Pulmonary artery endothelial cell (primary cell): ENCODE data around the gene SEC16A. TPM values are rescaled to one million over a fixed set of nuclear protein-coding genes. Genes with fewer than 3 reads are reported as not detected.

Source experiments
- DNase-seq: peaks from one replicate; pipeline ENCODE4 v3.0.0-alpha.2; 2011; ENCODE audit warnings: low read depth, low spot score
- total RNA-seq: library from RNA; depleted of rRNA; stranded (reverse); fragments of >200 nt; gene quantifications from 2 replicates; pipeline ENCODE4 v1.2.3, GENCODE V29; 2014

Gene SEC16A
- total RNA-seq, 1 donor from 2014 or later = 18.8 TPM

DNA sequence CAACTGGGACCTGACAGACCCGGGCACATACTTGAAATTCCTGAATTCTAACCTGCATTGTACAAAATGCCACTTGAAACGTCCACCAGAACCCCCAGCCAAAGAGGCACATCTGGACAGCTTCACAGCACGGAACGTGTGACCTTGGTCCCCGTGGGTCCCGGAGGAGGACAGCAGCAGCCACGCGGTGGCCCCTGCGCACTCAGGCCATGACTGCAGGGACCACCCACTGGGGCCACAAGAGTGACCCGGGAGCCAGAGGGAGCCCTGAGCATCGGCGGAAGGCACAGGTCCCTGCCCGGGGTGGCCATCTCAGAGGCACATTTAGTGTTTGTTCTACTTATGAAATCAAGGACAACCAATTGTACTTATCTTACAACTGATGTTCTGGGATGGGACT is 80.8 kb downstream of the SEC16A start:
- no peak for DNase-seq

DNA sequence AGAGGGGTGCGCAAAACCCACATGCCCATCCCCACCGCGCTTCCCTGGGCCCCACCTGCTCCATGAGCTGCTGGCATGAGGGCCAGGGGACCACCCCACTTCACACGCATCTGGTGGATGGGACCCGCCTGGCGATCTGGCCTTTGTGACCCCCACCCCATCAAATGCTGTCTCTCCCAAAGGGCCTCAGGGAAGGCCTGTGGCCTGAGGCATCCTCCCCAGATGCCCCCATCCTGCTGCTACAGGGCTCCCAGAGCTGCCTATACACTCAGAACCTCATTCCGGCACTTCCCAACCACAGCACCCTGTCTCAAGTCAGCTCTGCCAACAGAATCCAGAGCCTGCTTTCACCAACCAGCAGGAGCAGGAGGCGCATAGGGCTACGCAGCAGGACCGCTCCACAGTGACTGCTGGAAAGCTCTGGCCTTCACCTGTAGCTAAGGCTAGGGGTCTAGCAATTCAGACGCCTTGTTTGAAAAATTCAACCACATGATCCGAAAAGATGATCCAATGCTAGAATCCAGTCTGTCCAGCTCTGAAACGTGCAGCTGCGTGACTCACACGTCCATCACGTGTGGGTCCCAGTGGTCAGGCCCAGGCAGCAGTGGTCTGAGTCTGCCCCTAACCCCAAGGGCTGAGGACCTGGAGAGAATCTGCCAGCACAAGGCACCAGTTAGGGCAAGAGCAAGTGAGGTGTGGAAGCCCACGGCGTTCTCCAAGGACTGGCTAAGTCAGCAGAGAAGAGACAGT is 81.5 kb downstream of the SEC16A start:
- no peak for DNase-seq

DNA sequence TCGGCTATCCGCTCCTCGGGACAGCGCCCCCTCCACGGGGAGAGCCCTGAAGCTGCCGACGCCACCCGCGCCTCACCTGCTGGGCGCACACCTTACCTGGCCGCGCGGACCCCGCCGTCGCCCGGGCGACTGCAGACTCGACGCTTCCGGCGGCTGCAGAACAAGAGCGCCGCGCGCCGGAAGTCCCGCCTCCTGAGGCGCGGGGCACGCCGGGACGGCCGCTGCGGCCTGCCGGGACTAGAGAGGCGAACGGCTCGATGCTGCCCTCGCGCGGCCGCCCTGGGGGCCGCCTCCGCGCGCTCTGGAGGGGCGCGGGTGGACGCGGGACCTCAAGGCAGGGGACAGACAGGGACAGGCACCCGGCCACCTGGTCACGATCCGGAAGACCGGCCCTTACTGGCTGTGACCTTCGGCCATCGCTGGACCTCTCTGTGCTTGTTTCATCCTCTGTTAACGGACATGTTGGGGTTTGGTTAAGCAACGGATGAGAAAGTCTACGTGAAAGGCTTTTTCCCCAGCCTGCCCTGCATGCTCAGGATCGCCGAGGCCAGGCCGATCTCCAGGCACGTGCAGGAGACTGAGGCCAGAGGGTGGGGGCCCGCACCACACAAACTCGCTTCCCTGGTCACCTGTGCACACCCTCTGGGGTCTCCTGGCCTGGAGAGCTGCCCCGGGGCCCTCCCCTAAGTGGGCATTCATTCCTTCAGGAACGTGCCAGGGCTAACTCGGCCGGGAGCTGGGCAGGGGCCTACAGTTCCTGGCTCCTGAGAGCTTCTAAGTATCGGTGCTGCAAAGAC is 82.6 kb downstream of the SEC16A start, which contains the start of gene SNAPC4:
SNAPC4 (minus strand) TSS at position 133 of the 797 bp plus-strand sequence. CDS start 1,742 bp downstream, outside the sequence.
- peak; percentile 48 for DNase-seq

DNA sequence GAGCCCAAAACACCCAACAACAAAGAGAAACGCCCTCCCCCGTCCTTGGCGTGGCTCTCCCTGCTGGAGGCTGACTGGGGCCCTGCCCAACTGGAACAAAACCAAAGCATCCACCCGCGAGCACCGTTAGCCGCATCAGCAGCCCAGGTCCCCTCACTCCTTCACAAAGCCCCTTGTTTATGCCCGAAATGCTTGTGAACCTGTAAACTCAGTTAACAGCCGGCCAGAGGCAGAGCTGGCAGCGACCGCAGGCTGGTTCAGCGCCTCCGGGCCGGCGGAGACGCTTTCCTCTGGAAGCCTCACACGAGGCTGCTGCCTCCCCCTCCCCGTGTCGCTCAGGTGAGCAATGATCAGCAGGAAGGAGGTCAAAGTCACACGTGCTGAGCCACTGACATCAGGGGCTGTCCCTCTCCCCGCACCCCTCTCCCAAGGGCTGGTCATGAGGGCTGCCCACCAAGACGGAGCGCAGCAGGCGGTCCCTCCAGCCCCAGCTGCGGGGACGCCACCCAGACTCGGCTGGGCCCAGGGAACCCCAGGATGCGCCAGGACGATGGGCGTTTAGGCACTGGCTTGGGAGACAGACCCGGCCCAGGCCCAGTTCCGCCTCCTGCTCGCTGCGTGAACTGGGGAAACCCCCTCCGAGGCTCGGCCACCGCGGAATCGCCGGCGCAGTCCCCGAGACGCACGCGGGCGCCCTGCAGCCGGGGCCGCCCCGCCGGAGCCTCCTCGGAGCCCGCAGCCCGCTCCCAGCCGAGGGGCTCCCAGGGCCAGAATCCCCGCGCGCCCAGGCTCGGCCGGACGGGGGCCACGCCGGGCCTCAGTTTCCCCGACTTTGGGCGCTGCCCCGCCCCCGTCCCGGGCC is 83.4 kb downstream of the SEC16A start:
- no peak for DNase-seq

DNA sequence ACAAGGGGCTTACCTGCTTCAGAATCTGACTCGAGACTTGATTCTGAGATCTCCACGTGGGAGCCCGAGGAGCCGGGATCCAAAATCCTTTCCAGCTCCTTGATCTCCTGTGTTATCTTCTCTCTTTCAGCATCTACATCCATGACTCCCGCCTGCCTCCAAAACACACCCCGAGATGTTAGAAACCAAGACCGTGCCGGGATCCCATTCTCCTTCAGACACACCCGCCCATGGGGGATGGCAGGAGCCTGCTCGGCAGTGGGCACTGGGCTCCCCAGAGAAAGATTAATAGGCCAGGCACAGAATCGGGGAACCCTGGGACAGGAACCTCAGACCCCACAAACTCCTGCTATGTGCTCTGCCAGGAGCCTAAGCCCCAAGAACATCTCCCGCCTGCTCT is 84.6 kb downstream of the SEC16A start:
- DNase-seq = no peak

DNA sequence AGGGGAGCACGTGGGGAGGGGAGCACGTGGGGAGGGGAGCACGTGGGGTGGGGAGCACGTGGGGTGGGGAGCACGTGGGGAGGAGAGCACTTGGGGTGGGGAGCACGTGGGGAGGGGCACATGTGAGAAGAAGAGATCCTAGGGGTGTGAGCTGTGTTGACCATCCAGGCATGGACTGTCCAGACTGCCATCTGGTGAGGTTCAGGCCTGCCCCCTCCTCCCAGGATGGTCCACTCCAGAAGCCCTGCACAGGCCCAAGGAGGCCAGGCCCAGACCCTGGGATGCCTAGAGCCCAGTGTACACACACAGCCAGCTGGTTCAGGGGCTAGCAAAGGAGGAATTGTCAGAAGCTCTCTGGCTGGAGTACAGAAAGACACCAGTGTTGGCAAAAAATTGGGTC is 85.2 kb downstream of the SEC16A start:
- no peak for DNase-seq

DNA sequence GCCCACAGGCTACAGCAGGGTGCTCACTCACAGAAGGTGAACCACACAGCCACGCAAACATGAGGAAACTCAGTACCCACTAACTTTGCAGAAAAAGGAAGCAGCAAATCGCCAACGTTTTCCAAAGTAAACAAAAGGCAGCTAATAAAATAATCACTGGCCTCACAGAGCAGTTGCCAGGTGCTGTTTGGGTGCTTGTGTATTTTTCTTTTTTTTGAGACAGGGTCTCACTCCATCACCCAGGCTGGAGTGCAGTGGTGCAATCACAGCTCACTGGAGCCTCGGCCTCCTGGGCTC is 86.7 kb downstream of the SEC16A start:
- no peak for DNase-seq

DNA sequence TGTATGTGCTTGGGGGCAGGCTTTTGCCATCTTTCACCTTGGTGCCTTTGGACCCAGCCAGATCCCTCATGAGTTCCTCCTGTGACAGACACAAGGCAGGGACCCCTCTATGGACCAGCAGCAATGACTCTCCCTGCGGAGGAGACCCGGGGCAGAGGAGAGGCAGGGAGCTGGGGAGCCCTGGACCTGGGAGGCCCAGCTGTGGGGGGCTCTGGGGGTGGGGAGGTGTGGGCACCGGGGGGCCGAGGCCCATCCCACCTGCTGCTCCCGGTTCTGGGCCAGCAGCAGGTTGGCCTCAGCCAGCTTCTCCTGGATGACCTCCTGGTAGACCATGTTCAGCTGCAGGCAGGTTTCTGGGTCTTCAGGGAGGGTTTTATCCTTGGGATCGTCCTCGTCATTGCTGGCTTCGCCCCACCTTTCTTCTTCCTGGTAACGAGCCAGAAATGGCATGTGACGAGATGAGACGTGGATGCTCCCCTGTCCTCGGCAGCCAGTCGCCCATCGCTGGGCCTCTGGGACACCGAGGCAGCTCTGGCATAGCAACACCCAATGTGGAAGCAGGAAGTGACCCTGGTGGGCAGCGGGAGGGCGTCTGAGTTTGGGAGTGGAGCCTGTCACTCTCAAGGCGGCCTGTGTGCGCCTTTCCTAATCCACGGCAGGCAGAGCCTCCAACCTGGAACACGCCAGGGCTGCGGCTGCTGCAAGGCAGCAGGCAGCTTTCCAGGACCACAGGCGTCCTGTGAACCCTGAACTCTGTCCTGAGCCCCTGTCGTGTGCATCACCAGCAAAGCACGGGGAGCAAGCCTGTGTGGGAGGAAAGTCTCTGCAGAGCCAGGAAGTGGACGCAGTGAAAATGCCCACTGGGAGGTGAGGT is 87.3 kb downstream of the SEC16A start:
- DNase-seq = no peak

DNA sequence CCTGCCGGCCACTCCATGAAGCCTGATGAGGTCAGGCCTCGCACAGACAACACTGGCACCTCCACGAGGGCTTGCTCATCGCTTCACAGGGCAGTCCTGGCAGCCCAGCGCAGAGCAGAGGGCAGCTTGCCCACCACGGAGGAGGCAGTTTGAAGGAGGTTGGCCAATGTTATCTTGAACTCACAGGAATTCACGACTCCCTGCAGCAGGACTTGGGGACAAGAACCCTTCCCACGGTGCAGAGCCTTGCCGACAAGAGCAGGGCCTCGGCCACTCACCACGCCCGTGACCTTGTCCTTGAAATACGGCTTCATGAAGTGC is 87.9 kb downstream of the SEC16A start:
- DNase-seq = no peak

DNA sequence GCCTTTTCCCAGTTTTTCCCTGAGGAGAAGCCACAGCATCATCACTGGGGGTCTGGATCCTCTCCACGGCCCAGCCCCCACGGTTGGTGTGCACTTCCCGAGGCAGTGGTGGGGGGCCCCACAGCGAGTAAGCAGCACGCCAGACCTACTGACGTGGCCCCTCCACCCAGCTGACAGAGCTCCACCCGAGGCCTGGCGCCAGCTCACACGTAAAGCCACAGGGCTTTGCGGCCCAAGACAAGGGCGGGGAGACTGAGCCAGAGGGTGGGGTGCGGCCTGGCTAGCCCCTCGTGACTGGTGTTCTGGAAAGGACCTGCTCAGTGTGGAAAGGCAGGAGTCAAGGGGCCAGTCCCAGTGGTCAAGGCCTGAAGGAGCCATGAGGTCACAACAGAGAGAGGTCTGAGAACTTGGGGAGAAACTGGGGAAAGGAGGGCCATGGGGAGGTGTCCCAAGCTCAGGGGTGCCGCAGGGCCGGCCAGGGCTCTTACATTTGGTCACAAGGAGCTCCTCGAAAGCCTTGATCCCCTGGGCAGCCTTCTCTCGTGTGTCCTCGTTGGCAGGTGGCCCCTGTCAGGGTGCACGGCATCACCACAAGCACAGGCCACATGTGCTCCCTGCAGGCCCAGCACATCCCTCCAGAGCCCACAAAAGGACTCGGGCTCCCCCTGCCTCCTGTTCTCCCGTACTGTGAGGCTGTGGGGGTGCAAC is 88.4 kb downstream of the SEC16A start:
- no peak for DNase-seq

DNA sequence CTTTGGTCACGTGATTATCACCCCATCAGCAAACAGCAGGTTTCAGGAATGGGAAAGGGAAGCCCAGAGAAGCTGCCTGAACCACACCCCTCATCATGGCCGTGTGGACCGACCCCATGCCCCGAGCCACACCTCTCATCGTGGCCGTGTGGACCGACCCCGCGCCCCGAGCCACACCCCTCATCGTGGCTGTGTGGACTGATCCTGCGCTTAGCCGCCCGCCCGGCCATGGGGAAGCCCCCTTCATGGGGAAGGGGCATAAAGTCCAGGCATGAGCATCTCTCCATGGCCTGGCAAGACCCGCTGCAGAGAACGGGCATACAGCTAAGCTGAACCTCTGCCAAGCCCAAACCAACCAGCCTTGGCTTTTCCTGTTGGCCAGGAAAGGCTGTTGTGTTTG is 89.3 kb downstream of the SEC16A start:
- DNase-seq = no peak

DNA sequence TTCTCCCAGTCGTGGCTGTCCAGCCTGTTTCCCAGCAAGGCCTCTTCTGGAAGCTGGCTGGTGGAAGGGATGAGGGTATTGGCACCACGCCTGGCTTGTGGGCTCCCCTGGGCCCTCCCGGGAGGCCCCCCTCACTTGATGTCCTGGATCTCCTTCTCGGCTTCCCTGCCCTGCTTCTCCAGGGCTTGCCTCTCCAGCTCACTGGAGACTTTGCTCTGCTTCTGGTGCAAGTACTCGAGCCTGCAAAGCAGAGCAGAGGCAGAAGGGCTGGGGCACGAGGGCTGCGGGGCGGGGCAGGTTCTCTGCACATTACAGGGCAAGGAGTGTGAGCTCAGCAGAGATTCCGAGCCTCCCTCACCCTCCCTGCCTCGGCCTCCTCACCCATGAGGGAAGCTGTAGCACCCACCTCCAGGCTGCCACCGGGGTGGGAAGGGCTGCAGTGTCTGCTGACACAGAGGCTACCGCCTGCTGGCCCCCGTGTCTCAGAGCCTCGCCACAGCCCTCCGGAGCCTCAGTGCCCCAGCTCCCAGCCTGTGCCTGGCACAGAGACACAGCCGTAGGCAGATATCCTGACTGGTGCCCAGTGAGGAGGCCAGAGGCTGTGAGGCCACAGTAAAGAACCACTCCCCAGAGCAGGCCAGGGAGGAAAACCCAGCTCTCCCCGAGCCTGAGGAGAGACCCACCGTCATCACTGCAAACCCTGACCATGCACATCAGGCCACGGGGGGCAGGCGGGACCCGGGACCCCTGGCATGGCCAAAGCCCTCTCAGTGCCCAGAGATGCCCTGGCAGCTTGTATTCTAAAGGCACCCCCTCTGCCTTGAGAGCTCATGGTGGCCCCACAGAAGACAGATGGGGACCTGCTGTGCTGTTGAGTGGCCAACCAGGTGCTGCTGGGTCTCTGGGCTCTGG is 90.0 kb downstream of the SEC16A start:
- DNase-seq = no peak

DNA sequence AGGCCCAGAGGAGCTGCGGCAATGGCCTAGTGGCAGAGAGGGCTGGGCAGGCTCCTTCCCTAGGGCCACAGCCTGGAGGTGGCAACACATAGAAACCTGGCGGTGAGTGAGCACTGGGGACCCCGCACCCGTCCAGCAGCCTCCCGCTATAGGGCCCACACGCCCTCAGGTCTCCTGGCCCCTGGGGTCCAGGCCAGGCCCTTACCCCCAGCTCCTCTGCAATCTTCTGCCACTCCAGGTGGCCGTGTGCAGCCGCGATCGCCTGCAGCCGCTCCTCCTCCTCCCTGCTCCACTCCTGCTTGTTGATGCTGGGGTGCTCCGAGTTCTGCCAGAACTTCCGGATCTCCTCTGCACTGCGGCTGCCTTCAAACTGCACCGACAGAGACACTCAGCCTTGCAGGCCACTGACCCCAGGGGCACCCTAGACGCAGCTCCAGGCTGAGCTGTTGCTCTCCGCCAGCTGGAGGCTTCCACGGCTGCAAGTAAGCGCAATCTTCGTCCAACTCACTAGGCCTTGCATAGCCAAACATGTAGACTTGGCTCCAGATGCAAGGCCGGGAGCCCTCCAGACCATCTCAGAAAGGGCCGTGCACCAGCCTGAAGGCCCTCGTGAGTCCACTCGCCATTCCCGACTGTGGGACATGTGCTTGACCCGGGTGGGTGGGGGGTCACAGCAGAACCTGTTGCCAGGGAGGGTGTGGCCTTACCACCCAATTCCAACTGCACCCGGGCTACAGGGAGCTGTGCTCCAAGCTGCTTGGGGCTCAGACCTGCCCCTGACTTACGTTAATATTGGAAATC is 90.9 kb downstream of the SEC16A start:
- DNase-seq = no peak

Other genes with a start within 250 kb of the SEC16A start
- gene QSOX2, start 237.2 kb downstream of the SEC16A start, total RNA-seq = 12.4 and 15.4 TPM in 2 replicates
- not detected in 2 replicates for gene CCDC187, start 178.9 kb downstream of the SEC16A start, total RNA-seq
- gene GPSM1, start 155.5 kb downstream of the SEC16A start, total RNA-seq = 24.1 and 32.1 TPM in 2 replicates
- 15.7 and 32.4 TPM in 2 replicates for gene DNLZ, start 119.3 kb downstream of the SEC16A start, total RNA-seq
- gene CARD9, start 109.4 kb downstream of the SEC16A start, total RNA-seq = 0.59 and 1.1 TPM in 2 replicates
- gene SNAPC4, start 82.9 kb downstream of the SEC16A start, total RNA-seq = 7.8 and 10.5 TPM in 2 replicates
- 37.6 and 44.7 TPM in 2 replicates for gene ENTR1, start 72.4 kb downstream of the SEC16A start, total RNA-seq
- gene PMPCA, start 72.4 kb downstream of the SEC16A start, total RNA-seq = 63.0 and 65.5 TPM in 2 replicates
- 5.8 and 8.7 TPM in 2 replicates for gene INPP5E, start 43.2 kb downstream of the SEC16A start, total RNA-seq
- 70.7 and 92.1 TPM in 2 replicates for gene NOTCH1, start 63.0 kb upstream of the SEC16A start, total RNA-seq
- gene EGFL7, start 179.9 kb upstream of the SEC16A start, total RNA-seq = 450 and 500 TPM in 2 replicates
- gene AGPAT2, start 204.4 kb upstream of the SEC16A start, total RNA-seq = 48.9 and 49.9 TPM in 2 replicates
- gene DIPK1B, start 229.5 kb upstream of the SEC16A start, total RNA-seq = 152 and 177 TPM in 2 replicates